ENCODE data around the gene ABCA8.

- TF ChIP-seq EZH2 (IDR thresholded peaks at IDR 0.05; ENCODE audit: borderline replicate concordance, low read length) = no peak
- TF ChIP-seq, protein P1, sequence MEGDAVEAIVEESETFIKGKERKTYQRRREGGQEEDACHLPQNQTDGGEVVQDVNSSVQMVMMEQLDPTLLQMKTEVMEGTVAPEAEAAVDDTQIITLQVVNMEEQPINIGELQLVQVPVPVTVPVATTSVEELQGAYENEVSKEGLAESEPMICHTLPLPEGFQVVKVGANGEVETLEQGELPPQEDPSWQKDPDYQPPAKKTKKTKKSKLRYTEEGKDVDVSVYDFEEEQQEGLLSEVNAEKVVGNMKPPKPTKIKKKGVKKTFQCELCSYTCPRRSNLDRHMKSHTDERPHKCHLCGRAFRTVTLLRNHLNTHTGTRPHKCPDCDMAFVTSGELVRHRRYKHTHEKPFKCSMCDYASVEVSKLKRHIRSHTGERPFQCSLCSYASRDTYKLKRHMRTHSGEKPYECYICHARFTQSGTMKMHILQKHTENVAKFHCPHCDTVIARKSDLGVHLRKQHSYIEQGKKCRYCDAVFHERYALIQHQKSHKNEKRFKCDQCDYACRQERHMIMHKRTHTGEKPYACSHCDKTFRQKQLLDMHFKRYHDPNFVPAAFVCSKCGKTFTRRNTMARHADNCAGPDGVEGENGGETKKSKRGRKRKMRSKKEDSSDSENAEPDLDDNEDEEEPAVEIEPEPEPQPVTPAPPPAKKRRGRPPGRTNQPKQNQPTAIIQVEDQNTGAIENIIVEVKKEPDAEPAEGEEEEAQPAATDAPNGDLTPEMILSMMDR (conservative IDR thresholded peaks at IDR 0.05 in 1 of 2, IDR thresholded peaks at IDR 0.05 in 1 of 2; ENCODE audit: extremely low read depth in 1 of 2, insufficient read depth in 1 of 2, low read depth in 1 of 2, low read length in 2 of 2) = no peak
Measured at GRCh38 chr17:68924793-68925720, 30.1 kb downstream of the ABCA8 start.
